Right lobe of liver (tissue), 6 donors: Measurements from ENCODE around the gene FOXJ3. TPM values are rescaled to one million over a fixed set of nuclear protein-coding genes. Genes with fewer than 3 reads are reported as not detected.
A peak's percentile ranks its signal among the peaks of the same experiment; 100 is the strongest.

Experiments used
- ATAC-seq, 4 donors: fragments of 200-7000 bp; cut with Tn5 transposase; one replicate each; pipeline ENCODE4 v1.9.1; 2020; ENCODE audit warnings: mild to moderate bottlenecking in 4 of 4, moderate library complexity in 4 of 4
- DNase-seq, 3 donors: peaks; one replicate each; pipeline ENCODE4 v3.0.0-alpha.2; 2020
- H3K27ac ChIP-seq, 3 donors: fragments of 200-600 bp; one replicate each; pipeline ENCODE4 v1.8.0; 2022
- H3K27me3 ChIP-seq, 2 donors: fragments of 200-600 bp; one replicate each; pipeline ENCODE4 v1.8.0; 2022
- H3K36me3 ChIP-seq, 4 donors: fragments of 200-600 bp; sonication (generic) in 1 of 4; one replicate each; pipeline versions ENCODE4 v1.5.1 to v1.8.0; 2017 to 2022; ENCODE audit warnings: control low read depth in 1 of 4
- H3K4me1 ChIP-seq, 4 donors: fragments of 200-600 bp; sonication (generic) in 1 of 4; one replicate each; pipeline versions ENCODE4 v1.5.1 to v1.8.0; 2017 to 2022; ENCODE audit warnings: control low read depth in 1 of 4
- H3K4me3 ChIP-seq, 3 donors: fragments of 200-600 bp; one replicate each; pipeline ENCODE4 v1.8.0; 2022
- H3K9me3 ChIP-seq, 4 donors: fragments of 200-600 bp; sonication (generic) in 1 of 4; one replicate each; pipeline versions ENCODE4 v1.5.1 to v1.8.0; 2017 to 2022; ENCODE audit warnings: control low read depth in 1 of 4
- POLR2A ChIP-seq: fragments of 450-650 bp; IDR thresholded peaks from one replicate; pipeline ENCODE4 v1.6.1; 2017; ENCODE audit warnings: antibody characterized with exemption, mild to moderate bottlenecking
- WGBS: methylation state at CpG from one replicate; pipeline ENCODE4 v1.1.6; 2018; ENCODE audit warnings: low coverage, low lambda C conversion rate; ENCODE audit not compliant: insufficient coverage; ENCODE audit errors: missing lambda C conversion rate; 5-methylcytosine and 5-hydroxymethylcytosine counted together
- intact Hi-C, 2 donors: fragments of 100-400 bp; cut with DNase I; formaldehyde crosslinking; loops; one replicate each; pipeline versions ENCODE4 v1.11.2 to v1.14.1; 2022
- total RNA-seq, 6 experiments: library from RNA; depleted of rRNA in 2 of 6; stranded (reverse); fragments of >200 nt in 2 of 6; fragmentation: NEBNext Ultra II Directional in 3 of 6; extraction: Animal tissue kit (Norgen Biotek cat#: 25700) in 3 of 6; gene quantifications; one replicate each; pipeline versions ENCODE4 v1.1.0 to v1.2.4, GENCODE V29; 2016 to 2023
- TF ChIP-seq, protein P1 (sequence below), 4 donors: fragments of 200-600 bp in 3 of 4; fragments of 450-650 bp in 1 of 4; IDR thresholded peaks; one replicate each; pipeline versions ENCODE4 v1.5.1 to v1.8.0; 2016 to 2022; ENCODE audit warnings: antibody characterized with exemption in 4 of 4, mild to moderate bottlenecking in 2 of 4
- donor health status: DM: no; HTN: yes; CAD: no.
- donor health status: DM: no; HTN: no; CAD: no.
- donor health status: DM: no; HTN: no; CAD: no.
- donor health status: DM: no; HTN: yes; CAD: no.
- donor health status: DM: no; HTN: yes; CAD: no.

Gene FOXJ3
- total RNA-seq, 6 experiments from 2014 or later = 12.1 to 18.4 (median 14.5) TPM

DNA sequence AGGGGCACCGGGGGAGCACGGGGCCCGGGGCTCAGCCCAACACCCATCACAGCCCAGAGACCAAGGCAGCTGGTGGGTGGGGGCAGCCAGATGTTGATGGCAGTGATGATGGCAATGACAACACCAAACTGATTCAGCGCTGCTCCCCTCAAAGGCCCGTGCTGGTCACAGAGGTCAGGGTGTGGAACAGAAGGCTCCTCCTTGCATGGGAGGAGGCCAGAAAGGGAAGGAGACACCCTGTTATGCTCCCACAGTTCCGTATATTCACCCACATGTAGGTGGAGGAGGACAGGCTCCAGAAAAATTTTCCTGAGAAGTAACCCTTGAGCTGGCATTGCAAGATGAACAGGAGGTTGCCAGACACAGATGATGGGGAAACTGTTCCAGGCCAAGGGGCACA, 181.4 kb downstream of the FOXJ3 start:
- no peak for TF ChIP-seq POLR2A
- TF ChIP-seq, protein P1, sequence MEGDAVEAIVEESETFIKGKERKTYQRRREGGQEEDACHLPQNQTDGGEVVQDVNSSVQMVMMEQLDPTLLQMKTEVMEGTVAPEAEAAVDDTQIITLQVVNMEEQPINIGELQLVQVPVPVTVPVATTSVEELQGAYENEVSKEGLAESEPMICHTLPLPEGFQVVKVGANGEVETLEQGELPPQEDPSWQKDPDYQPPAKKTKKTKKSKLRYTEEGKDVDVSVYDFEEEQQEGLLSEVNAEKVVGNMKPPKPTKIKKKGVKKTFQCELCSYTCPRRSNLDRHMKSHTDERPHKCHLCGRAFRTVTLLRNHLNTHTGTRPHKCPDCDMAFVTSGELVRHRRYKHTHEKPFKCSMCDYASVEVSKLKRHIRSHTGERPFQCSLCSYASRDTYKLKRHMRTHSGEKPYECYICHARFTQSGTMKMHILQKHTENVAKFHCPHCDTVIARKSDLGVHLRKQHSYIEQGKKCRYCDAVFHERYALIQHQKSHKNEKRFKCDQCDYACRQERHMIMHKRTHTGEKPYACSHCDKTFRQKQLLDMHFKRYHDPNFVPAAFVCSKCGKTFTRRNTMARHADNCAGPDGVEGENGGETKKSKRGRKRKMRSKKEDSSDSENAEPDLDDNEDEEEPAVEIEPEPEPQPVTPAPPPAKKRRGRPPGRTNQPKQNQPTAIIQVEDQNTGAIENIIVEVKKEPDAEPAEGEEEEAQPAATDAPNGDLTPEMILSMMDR (IDR thresholded peaks at IDR 0.05) = no peak

DNA sequence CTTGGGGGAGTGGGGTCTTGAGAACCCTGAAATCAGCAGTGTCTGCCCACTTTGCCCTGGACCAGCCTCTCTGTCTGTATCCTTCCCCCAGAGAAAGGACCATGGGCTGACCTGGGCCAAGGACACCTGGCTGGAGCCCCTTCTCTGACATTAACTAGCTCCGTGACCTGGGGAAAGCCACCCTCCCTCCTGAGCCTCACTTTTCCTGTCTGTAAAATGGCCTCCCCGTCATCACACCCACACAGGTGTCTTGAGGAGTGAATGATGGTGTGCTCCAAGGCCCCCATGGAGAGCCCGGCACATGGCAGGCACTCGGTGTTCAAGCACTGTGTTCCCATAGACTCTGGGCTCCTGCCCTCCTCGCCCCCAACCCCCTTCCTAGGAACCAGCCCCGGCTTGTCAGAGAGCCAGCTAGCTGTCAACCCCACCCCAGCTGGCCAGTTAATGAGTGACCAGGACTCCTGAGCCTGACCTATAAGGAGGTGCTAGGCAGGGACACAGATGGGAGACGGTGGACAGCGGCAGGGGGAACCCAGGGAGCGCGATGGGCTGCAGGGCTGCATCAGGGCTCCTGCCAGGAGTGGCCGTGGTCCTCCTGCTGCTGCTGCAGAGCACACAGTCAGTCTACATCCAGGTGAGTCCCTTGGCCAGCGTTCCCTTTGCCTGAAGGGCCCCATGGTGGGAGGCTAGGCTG, 182.0 kb downstream of the FOXJ3 start, which contains the start of gene GUCA2B:
Gene GUCA2B, plus strand, starts transcription at position 504 of the 694 bp plus-strand sequence. Its CDS starts 41 bp downstream, at position 545.
- Histone ChIP-seq H3K27ac (peak within 1 kb of the TSS in 2 of 3 donors; percentile 44 to 66), H3K4me1 (peaks cover 0 to 20% (median 3%) of the 10 kb centered on the region in 4 donors), H3K9me3 (no peaks in the 10 kb centered on the region), H3K27me3 (no peaks in the 10 kb centered on the region), H3K36me3 (no peaks in the 10 kb centered on the region), H3K4me3 (no peak within 1 kb of the TSS)
- DNase-seq = no peak
- intact Hi-C loops = no loop called here
- no peak for TF ChIP-seq POLR2A
- TF ChIP-seq, protein P1 (IDR thresholded peaks at IDR 0.05) = no peak
- WGBS = 66% methylated on average over 3 of the region's 12 CpGs
- peak in 3 of 4 donors; percentile 15 to 46 (median 24) for ATAC-seq

More for the DNA sequence above, 181.4 kb downstream of the FOXJ3 start:
- intact Hi-C loops = no loop called here
- H3K4me3 ChIP-seq = no peak overlapping the region
- ATAC-seq (no peak), DNase-seq (no peak)
- H3K36me3 ChIP-seq = no peaks in the 10 kb centered on the region
- H3K4me1 ChIP-seq = peaks cover 0 to 20% (median 3%) of the 10 kb centered on the region in 4 donors
- 67% methylated on average over 3 of the region's 6 CpGs for WGBS
- no peaks in the 10 kb centered on the region for H3K27me3 ChIP-seq
- no peak overlapping the region for H3K27ac ChIP-seq
- H3K9me3 ChIP-seq = no peaks in the 10 kb centered on the region

DNA sequence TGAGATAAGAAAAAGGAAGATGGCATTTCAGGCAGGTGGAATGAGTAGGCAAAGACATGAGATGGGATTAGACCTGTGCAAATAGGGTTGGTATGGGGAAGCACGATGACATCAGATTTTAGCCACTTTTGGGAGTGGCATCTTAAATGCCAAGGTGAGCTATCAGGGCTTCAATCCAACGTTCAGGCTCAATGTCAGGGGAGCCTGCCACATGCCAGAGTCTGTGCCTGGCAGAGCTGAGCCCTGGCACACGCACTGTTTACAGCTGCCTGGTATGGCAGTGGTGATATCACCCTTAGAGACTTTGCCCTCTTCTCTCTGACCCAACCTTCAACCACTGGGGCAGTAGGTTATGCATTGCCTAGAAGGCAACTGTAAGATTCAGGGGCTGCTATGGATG, 182.9 kb downstream of the FOXJ3 start:
- DNase-seq (peak; percentile 81 to 90 (median 89)), ATAC-seq (peak; percentile 97 to 98 (median 98))
- H3K27me3 ChIP-seq = no peaks in the 10 kb centered on the region
- TF ChIP-seq POLR2A = no peak
- TF ChIP-seq, protein P1 (IDR thresholded peaks at IDR 0.05) = no peak
- H3K27ac ChIP-seq = peak overlapping the region in 2 of 3 donors; percentile 44 to 66
- 11% methylated on average over 3 of the region's 3 CpGs for WGBS
- no peaks in the 10 kb centered on the region for H3K36me3 ChIP-seq
- intact Hi-C loops = no loop called here
- no peaks in the 10 kb centered on the region for H3K9me3 ChIP-seq
- H3K4me1 ChIP-seq = peaks cover 0 to 20% (median 3%) of the 10 kb centered on the region in 4 donors
- no peak overlapping the region for H3K4me3 ChIP-seq

DNA sequence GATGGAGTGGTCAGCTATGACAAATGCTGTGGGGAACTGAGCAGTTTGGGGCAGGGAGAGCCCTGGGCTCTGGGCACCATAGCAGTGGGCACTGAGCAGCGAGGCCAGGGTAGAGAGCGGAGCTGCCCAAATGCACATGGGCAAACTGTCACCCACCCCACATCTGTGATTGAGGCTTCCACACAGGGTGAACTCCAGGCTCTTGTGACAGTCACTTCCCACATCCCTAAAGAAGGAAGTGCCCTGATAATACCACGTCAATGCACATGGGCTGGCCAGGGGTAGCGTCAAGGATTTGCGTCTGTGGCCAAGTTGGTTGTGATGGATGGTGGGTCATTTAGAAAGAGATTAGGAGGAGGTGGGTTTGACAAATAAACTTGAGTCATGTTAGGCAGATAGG, 184.4 kb downstream of the FOXJ3 start:
- Histone ChIP-seq H3K4me1 (peaks cover 0 to 20% (median 3%) of the 10 kb centered on the region in 4 donors), H3K4me3 (no peak overlapping the region), H3K9me3 (no peaks in the 10 kb centered on the region), H3K27me3 (no peaks in the 10 kb centered on the region), H3K36me3 (no peaks in the 10 kb centered on the region), H3K27ac (no peak overlapping the region)
- no peak for DNase-seq
- intact Hi-C loops = no loop called here
- no peak for ATAC-seq
- TF ChIP-seq POLR2A = no peak
- TF ChIP-seq, protein P1 (IDR thresholded peaks at IDR 0.05) = no peak
- 49% methylated on average over 3 of the region's 5 CpGs for WGBS
